ENCODE results near the gene ZNF830. TPM values are rescaled to one million over a fixed set of nuclear protein-coding genes. Genes with fewer than 3 reads are reported as not detected.

The ZNF830 gene
- total RNA-seq, 1 experiment from 2014 or later = 13.6 TPM

- BruUV-seq (replicated peaks) = no TSS peak
- H3K4me2 ChIP-seq = no peak overlapping the region
- ChIA-PET CTCF (interaction anchor here (0.5 kb wide), 1 partner anchor 548 kb away, joined by 3 read pairs; no protein-coding TSS in a partner anchor), POLR2A (ENCODE audit: unreplicated experiment) (no interaction called here)
- TF ChIP-seq EZH2 (IDR thresholded peaks at IDR 0.05; ENCODE audit: low read depth) = no peak
- TF ChIP-seq CTCF (conservative IDR thresholded peaks at IDR 0.05) = no peak
- H3F3A ChIP-seq (ENCODE audit: insufficient read depth, low read depth) = no peaks in the 10 kb centered on the region
- no peaks in the 10 kb centered on the region for H3K27me3 ChIP-seq (ENCODE audit: insufficient read depth, low read depth)
- H3K79me2 ChIP-seq (ENCODE audit: low read depth) = no peaks in the 10 kb centered on the region
- H3K4me1 ChIP-seq (replicated peaks; ENCODE audit: insufficient read depth) = no peaks in the 10 kb centered on the region
- H4K20me1 ChIP-seq (ENCODE audit: insufficient read depth) = no peaks in the 10 kb centered on the region
- no peaks in the 10 kb centered on the region for H3K9me2 ChIP-seq (ENCODE audit: insufficient read depth)
- no peak for DNase-seq
- H2AFZ ChIP-seq = no peak overlapping the region
- H3K36me3 ChIP-seq (ENCODE audit: low read depth) = no peaks in the 10 kb centered on the region; the same call in 1 of the 2 replicates
- no peaks in the 10 kb centered on the region for H3K9me3 ChIP-seq (ENCODE audit: insufficient read depth, low read depth)
- no peak overlapping the region for H3K27ac ChIP-seq
- intact Hi-C loops (cut with micrococcal nuclease; ENCODE audit: unreplicated experiment) = no loop called here
- no peak overlapping the region for H3K4me3 ChIP-seq
These were observed 29.6 kb downstream of the ZNF830 start for GRCh38 chr17:34990921-34991365.

- Histone ChIP-seq H3K4me3 (no peak overlapping the region), H4K20me1 (ENCODE audit: insufficient read depth) (no peaks in the 10 kb centered on the region), H3K27me3 (ENCODE audit: insufficient read depth, low read depth) (no peaks in the 10 kb centered on the region), H3K27ac (no peak overlapping the region), H3K36me3 (ENCODE audit: low read depth) (no peaks in the 10 kb centered on the region; the same call in 1 of the 2 replicates), H3F3A (ENCODE audit: insufficient read depth, low read depth) (no peaks in the 10 kb centered on the region), H3K4me2 (no peak overlapping the region), H3K9me2 (ENCODE audit: insufficient read depth) (no peaks in the 10 kb centered on the region), H3K4me1 (replicated peaks; ENCODE audit: insufficient read depth) (no peaks in the 10 kb centered on the region), H3K79me2 (ENCODE audit: low read depth) (no peaks in the 10 kb centered on the region), H3K9me3 (ENCODE audit: insufficient read depth, low read depth) (no peaks in the 10 kb centered on the region), H2AFZ (no peak overlapping the region)
- no TSS peak for BruUV-seq (replicated peaks)
- ChIA-PET POLR2A (ENCODE audit: unreplicated experiment) (no interaction called here), CTCF (no interaction called here)
- DNase-seq = no peak
- intact Hi-C loops (cut with micrococcal nuclease; ENCODE audit: unreplicated experiment) = no loop called here
- TF ChIP-seq CTCF (conservative IDR thresholded peaks at IDR 0.05) (no peak), EZH2 (IDR thresholded peaks at IDR 0.05; ENCODE audit: low read depth) (no peak)
These were observed 30.3 kb downstream of the ZNF830 start for GRCh38 chr17:34991606-34992005.

GRCh38 chr17:34993031-34993430 is 31.7 kb downstream of the ZNF830 start:
- no peaks in the 10 kb centered on the region for H4K20me1 ChIP-seq (ENCODE audit: insufficient read depth)
- no peak overlapping the region for H3K4me2 ChIP-seq
- no peaks in the 10 kb centered on the region for H3F3A ChIP-seq (ENCODE audit: insufficient read depth, low read depth)
- no peak overlapping the region for H2AFZ ChIP-seq
- no peaks in the 10 kb centered on the region for H3K9me2 ChIP-seq (ENCODE audit: insufficient read depth)
- no peak overlapping the region for H3K4me3 ChIP-seq
- no peaks in the 10 kb centered on the region for H3K9me3 ChIP-seq (ENCODE audit: insufficient read depth, low read depth)
- BruUV-seq (replicated peaks) = no TSS peak
- ChIA-PET POLR2A (ENCODE audit: unreplicated experiment) (interaction anchor here (0.6 kb wide), 1 partner anchor 136 kb away, joined by 5 read pairs; no protein-coding TSS in a partner anchor), CTCF (no interaction called here)
- intact Hi-C loops (cut with micrococcal nuclease; ENCODE audit: unreplicated experiment) = no loop called here
- no peaks in the 10 kb centered on the region for H3K79me2 ChIP-seq (ENCODE audit: low read depth)
- H3K27ac ChIP-seq = no peak overlapping the region
- H3K27me3 ChIP-seq (ENCODE audit: insufficient read depth, low read depth) = no peaks in the 10 kb centered on the region
- peaks cover 6% of the 10 kb centered on the region; the same call in 1 of the 2 replicates for H3K36me3 ChIP-seq (ENCODE audit: low read depth)
- no peaks in the 10 kb centered on the region for H3K4me1 ChIP-seq (replicated peaks; ENCODE audit: insufficient read depth)
- DNase-seq = no peak
- TF ChIP-seq EZH2 (IDR thresholded peaks at IDR 0.05; ENCODE audit: low read depth) (no peak), CTCF (conservative IDR thresholded peaks at IDR 0.05) (no peak)
